ENCODE measurements around the gene HSPA12B. TPM values are rescaled to one million over a fixed set of nuclear protein-coding genes. Genes with fewer than 3 reads are reported as not detected.

HSPA12B gene
- total and polyA plus RNA-seq, 2 of the 8 experiments (the other 6 are each of a cell fraction or from before 2014, with no cell fraction given), result 2.2 to 4.3 TPM

GRCh38 chr20:3800256-3800877 lies 67.9 kb downstream of the HSPA12B start:
- ChIA-PET POLR2A (ENCODE audit: partially characterized antibody) (interaction anchor here (1.0 to 2.9 kb wide), 15 partner anchors 9 to 123 kb away, joined by 3 to 29 read pairs (median 6); partner anchors contain the start of genes ADISSP, AP5S1, CENPB and PANK2), CTCF (ENCODE audit: partially characterized antibody) (interaction anchor here (0.6 to 3.7 kb wide), 8 partner anchors 13 to 271 kb away, joined by 3 to 29 read pairs (median 3); partner anchors contain the start of gene CENPB)
- H3K18ac ChIP-seq (ENCODE audit: extremely low read depth, low read length), result peak overlapping the region; percentile 6
- 59% methylated on average over 18 of the region's 18 CpGs; no CpG with 5 or more reads in 1 of the 2 experiments for WGBS, 2 experiments (ENCODE audit: extremely low coverage in 1 of 2, insufficient coverage in 1 of 2, insufficient read length in 1 of 2, insufficient replicate concordance in 2 of 2, low coverage in 1 of 2, low lambda C conversion rate in 2 of 2, missing lambda C conversion rate in 1 of 2)
- H3K23ac ChIP-seq (ENCODE audit: insufficient read length), result no peak overlapping the region
- H4K20me1 ChIP-seq (replicated peaks in 1 of 2; ENCODE audit: control insufficient read depth in 1 of 2, insufficient read depth in 2 of 2, low read length in 2 of 2), result peaks cover 3% of the 10 kb centered on the region in 2 experiments
- H3K4me1 ChIP-seq (replicated peaks in 1 of 4; ENCODE audit: control insufficient read depth in 3 of 4, insufficient read depth in 4 of 4, low read length in 3 of 4), result peaks cover 5 to 35% (median 28%) of the 10 kb centered on the region in 4 experiments
- no peaks in the 10 kb centered on the region for H3K9me3 ChIP-seq (ENCODE audit: insufficient read depth in 2 of 2, low read depth in 1 of 2, low read length in 1 of 2)
- H3K14ac ChIP-seq (ENCODE audit: insufficient read length), result no peak overlapping the region
- H2BK12ac ChIP-seq (ENCODE audit: low read depth, low read length), result peak overlapping the region; percentile 13; the same call in 1 of the 2 replicates
- H4K91ac ChIP-seq (replicated peaks; ENCODE audit: insufficient read length, low read length), result no peak overlapping the region
- H3K4me2 ChIP-seq (ENCODE audit: insufficient read depth in 1 of 2, low read depth in 2 of 2, low read length in 2 of 2), result peak overlapping the region; percentile 52 to 82
- no peak overlapping the region for H3K56ac ChIP-seq (replicated peaks; ENCODE audit: insufficient read length, low read depth, low read length)
- no peaks in the 10 kb centered on the region for H3K27me3 ChIP-seq (replicated peaks in 1 of 4; ENCODE audit: control insufficient read depth in 3 of 4, extremely low read depth in 1 of 4, insufficient read depth in 3 of 4, low read length in 3 of 4)
- peak; percentile 84 for FAIRE-seq
- H2BK120ac ChIP-seq (replicated peaks; ENCODE audit: low read depth, low read length), result no peak overlapping the region
- H3K9ac ChIP-seq (replicated peaks in 1 of 4; ENCODE audit: extremely low read depth in 1 of 4, low read depth in 3 of 4, low read length in 3 of 4), result peak overlapping the region in 1 of 4 experiments; percentile 9; a peak in 3 of 7 replicates
- no peaks in the 10 kb centered on the region; a peak in 1 of 4 replicates for H3K79me2 ChIP-seq (ENCODE audit: control insufficient read depth in 1 of 2, insufficient read depth in 2 of 2, low read length in 2 of 2)
- H2AFZ ChIP-seq (ENCODE audit: low read length), result no peak overlapping the region
- H3K4ac ChIP-seq (replicated peaks; ENCODE audit: insufficient read length, low read depth, low read length), result peak overlapping the region; percentile 30
- peak overlapping the region in 2 of 4 experiments; percentile 15 to 42; a peak in 3 of 8 replicates for H3K4me3 ChIP-seq (ENCODE audit: extremely low read depth in 1 of 4, insufficient read depth in 2 of 4, low read depth in 3 of 4, low read length in 4 of 4)
- no peak overlapping the region; the same call in 1 of the 2 replicates for H4K8ac ChIP-seq (ENCODE audit: extremely low read depth, insufficient read depth, low read length)
- no peak overlapping the region for H2AK5ac ChIP-seq (ENCODE audit: low read depth, low read length)
- H2BK20ac ChIP-seq (ENCODE audit: low read length), result 0 out of 2 replicates have a peak overlapping the region, but pooled peaks have one; percentile 2
- H3K36me3 ChIP-seq (ENCODE audit: control insufficient read depth in 2 of 4, insufficient read depth in 4 of 4, low read length in 3 of 4), result peaks cover 4 to 35% (median 30%) of the 10 kb centered on the region in 4 experiments
- H3K23me2 ChIP-seq (ENCODE audit: low read depth, low read length), result peaks cover 9% of the 10 kb centered on the region; the same call in 1 of the 2 replicates
- peak overlapping the region; percentile 62; the same call in 1 of the 2 replicates for H2BK5ac ChIP-seq (ENCODE audit: low read depth, low read length)
- peak overlapping the region; percentile 71; the same call in 1 of the 2 replicates for H3K27ac ChIP-seq (ENCODE audit: low read depth, low read length)
- no peaks in the 10 kb centered on the region; the same call in 1 of the 2 replicates for H3K79me1 ChIP-seq (ENCODE audit: low read depth, low read length)
- no peak for DNase-seq (ENCODE audit: low read depth in 1 of 2, low spot score in 2 of 2)
- no peak overlapping the region; the same call in 1 of the 2 replicates for H2BK15ac ChIP-seq (ENCODE audit: low read length)
- peak overlapping the region; percentile 30 for H4K5ac ChIP-seq (ENCODE audit: insufficient read length, low read depth, low read length)
- TF ChIP-seq SIN3A (conservative IDR thresholded peaks at IDR 0.05 in 1 of 2, IDR thresholded peaks at IDR 0.05 in 1 of 2; ENCODE audit: low read depth in 1 of 2, low read length in 2 of 2) (0 out of 4 replicates have a peak, but pooled peaks of 1 of the 2 experiments have one; percentile 20), TEAD4 (IDR thresholded peaks at IDR 0.05; ENCODE audit: low read depth, low read length) (peak; percentile 83), TBP (IDR thresholded peaks at IDR 0.05; ENCODE audit: low read depth, low read length) (peak; percentile 81), POLR2A (IDR thresholded peaks at IDR 0.05; ENCODE audit: control extremely low read depth in 1 of 2, low read depth in 2 of 2, low read length in 2 of 2) (peak in 1 of 2 experiments; percentile 53; a peak in 1 of 3 replicates), E2F6 (IDR thresholded peaks at IDR 0.05) (peak; percentile 16; the same call in 1 of the 2 replicates), NRF1 (IDR thresholded peaks at IDR 0.05; ENCODE audit: low read depth, low read length) (no peak), SP4 (IDR thresholded peaks at IDR 0.05; ENCODE audit: low read length) (no peak), GABPA (IDR thresholded peaks at IDR 0.05; ENCODE audit: borderline replicate concordance, insufficient read depth, low read length) (0 out of 2 replicates have a peak, but pooled peaks have one; percentile 10), SP1 (IDR thresholded peaks at IDR 0.05; ENCODE audit: low read depth, low read length) (peak; percentile 29; the same call in 1 of the 2 replicates), YY1 (IDR thresholded peaks at IDR 0.05; ENCODE audit: low read depth, low read length) (peak; percentile 32; the same call in 1 of the 2 replicates), POLR2AphosphoS5 (IDR thresholded peaks at IDR 0.05; ENCODE audit: low read depth, low read length) (peak; percentile 35; the same call in 1 of the 2 replicates)

Data from H1 (cell line).